ENCODE data around the gene IRF1.

IRF1 gene

DNA sequence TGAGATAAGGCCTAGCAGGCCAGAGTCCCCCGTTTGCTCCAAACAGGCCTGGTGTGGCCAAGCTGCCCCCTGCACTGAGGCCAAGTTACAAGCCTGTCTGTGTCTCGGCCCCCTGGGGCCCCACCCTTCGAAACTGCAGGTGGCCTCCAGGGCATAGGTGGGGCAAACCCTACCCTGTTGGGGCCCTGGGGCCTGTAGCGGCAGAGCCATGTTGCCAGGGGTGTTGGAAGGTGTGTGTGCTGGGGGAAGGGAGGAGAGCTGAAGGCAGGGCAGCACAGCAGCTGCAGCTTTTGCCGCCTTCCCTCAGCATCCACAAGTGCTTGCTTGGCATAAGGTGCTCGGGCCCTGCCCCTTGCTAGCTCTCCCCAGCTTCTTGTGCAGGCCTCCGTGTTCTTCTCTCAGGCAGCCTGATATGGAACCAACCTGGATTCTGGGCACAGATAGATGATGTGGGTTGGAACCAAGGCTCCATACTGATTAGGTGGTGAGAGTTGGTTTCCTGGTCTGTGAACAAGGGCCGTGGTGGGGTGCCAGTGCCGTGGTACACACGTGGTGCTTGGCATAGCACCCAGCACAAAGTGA, 12.7 kb downstream of the IRF1 start:
- H3K27me3 Mint-ChIP-seq (ENCODE audit: low read depth) = no peaks in the 10 kb centered on the region
- peaks cover 23% of the 10 kb centered on the region for H3K36me3 Mint-ChIP-seq (ENCODE audit: low read depth)
- peak overlapping the region; percentile 61 for H3K27ac Mint-ChIP-seq
- peaks cover 61% of the 10 kb centered on the region for H3K4me1 Mint-ChIP-seq (ENCODE audit: low read depth)
- DNase-seq (ENCODE audit: low spot score) = no peak
- H3K9me3 Mint-ChIP-seq = no peaks in the 10 kb centered on the region
- no peak overlapping the region for H3K4me3 Mint-ChIP-seq

- Mint-ChIP-seq H3K4me3 (no peak overlapping the region), H3K9me3 (no peaks in the 10 kb centered on the region), H3K4me1 (ENCODE audit: low read depth) (peaks cover 61% of the 10 kb centered on the region), H3K27me3 (ENCODE audit: low read depth) (no peaks in the 10 kb centered on the region), H3K27ac (peak overlapping the region; percentile 61), H3K36me3 (ENCODE audit: low read depth) (peaks cover 20% of the 10 kb centered on the region)
- no peak for DNase-seq (ENCODE audit: low spot score)
These were observed 13.4 kb downstream of the IRF1 start for GRCh38 chr5:132476876-132477781.

DNA sequence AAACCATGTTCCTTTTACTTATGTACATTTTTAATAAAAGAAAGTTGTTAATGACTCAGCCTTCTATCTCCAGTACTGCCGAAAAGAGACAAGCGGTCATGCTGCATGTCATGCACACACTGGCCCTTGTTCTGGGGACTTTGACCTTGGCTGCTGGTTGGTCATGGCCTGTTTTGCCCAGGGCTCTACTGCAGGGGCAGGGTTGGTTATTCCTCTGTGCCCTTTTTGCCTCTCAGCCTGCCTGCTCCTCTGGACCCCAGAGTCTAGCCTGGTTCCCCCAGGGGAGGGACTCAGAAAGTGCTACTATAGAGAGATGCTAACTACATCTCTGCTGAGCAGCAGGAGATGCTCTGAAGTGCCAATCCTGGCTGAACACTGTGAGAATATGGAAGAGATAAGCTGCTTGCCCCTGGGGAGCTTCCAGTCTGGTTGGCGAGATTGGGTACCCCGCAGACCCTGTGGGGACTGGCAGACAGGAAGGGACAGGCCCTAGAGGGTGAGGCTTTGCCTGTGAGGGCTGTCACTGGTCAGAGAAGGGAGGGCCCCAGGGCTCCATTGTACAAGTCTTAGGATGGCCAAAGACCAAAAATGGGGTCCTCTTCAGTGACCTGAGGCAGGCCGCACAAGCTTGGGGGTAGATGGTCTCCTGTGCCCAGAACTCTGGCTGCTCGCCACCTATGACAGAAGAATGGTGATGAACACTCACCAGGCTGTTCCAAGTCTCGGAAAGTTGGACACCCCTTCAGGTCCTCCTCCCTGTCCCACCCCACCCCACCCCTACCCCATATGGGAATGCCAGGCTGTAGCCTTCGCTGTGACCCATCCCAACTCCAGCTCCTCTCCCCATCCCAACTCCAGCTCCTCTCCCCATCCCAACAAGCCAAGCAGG, 14.3 kb downstream of the IRF1 start:
- peak overlapping the region; percentile 61 for H3K27ac Mint-ChIP-seq
- peaks cover 68% of the 10 kb centered on the region for H3K4me1 Mint-ChIP-seq (ENCODE audit: low read depth)
- H3K27me3 Mint-ChIP-seq (ENCODE audit: low read depth) = no peaks in the 10 kb centered on the region
- H3K4me3 Mint-ChIP-seq = no peak overlapping the region
- H3K36me3 Mint-ChIP-seq (ENCODE audit: low read depth) = peaks cover 19% of the 10 kb centered on the region
- H3K9me3 Mint-ChIP-seq = no peaks in the 10 kb centered on the region
- no peak for DNase-seq (ENCODE audit: low spot score)

GRCh38 chr5:132475497-132475882, 15.1 kb downstream of the IRF1 start:
- Mint-ChIP-seq H3K4me3 (no peak overlapping the region), H3K4me1 (ENCODE audit: low read depth) (peaks cover 70% of the 10 kb centered on the region), H3K36me3 (ENCODE audit: low read depth) (peaks cover 21% of the 10 kb centered on the region), H3K27me3 (ENCODE audit: low read depth) (no peaks in the 10 kb centered on the region), H3K9me3 (no peaks in the 10 kb centered on the region), H3K27ac (peak overlapping the region; percentile 78)
- DNase-seq (ENCODE audit: low spot score) = no peak

DNA sequence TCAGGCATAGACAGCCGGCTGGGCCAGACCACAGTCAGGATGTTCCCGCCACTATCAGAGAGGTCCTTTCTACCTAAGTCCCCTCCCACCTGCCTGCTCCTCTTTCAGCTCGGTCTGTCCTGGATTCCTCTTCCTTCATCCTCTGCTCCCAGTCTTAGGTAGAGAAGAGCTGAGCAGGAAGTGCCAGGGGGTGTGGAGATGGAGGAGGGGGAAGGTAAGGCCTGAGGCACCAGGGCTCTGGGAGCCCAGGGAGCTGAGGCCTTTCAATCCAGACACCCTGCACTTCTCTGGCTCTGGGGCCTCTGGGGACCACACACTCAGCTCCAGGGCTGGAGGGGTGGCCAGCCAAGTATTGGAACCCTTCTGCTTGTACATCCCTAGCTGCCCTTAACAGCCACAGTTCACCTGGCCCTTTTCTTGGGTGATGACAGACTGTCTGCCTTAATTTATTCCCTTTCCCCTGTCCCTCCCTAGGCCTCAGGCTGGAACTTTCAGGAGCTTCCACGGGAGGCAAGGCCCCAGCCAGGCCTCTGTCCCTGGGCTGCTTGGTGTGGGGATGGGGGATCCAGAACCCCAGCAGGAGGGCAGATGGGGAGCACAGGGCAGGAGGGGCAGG, 15.6 kb downstream of the IRF1 start:
- Mint-ChIP-seq H3K9me3 (no peaks in the 10 kb centered on the region), H3K27ac (peak overlapping the region; percentile 78), H3K4me3 (peak overlapping the region; percentile 18), H3K4me1 (ENCODE audit: low read depth) (peaks cover 73% of the 10 kb centered on the region), H3K27me3 (ENCODE audit: low read depth) (no peaks in the 10 kb centered on the region), H3K36me3 (ENCODE audit: low read depth) (peaks cover 25% of the 10 kb centered on the region)
- no peak for DNase-seq (ENCODE audit: low spot score)

- Mint-ChIP-seq H3K9me3 (no peaks in the 10 kb centered on the region), H3K27me3 (ENCODE audit: low read depth) (no peaks in the 10 kb centered on the region), H3K4me1 (ENCODE audit: low read depth) (peaks cover 73% of the 10 kb centered on the region), H3K36me3 (ENCODE audit: low read depth) (peaks cover 30% of the 10 kb centered on the region), H3K27ac (peak overlapping the region; percentile 78), H3K4me3 (peak overlapping the region; percentile 18)
- DNase-seq (ENCODE audit: low spot score) = no peak
These were observed 16.3 kb downstream of the IRF1 start for GRCh38 chr5:132474131-132474723.

- Mint-ChIP-seq H3K27me3 (ENCODE audit: low read depth) (no peaks in the 10 kb centered on the region), H3K36me3 (ENCODE audit: low read depth) (peaks cover 31% of the 10 kb centered on the region), H3K4me3 (peak overlapping the region; percentile 75), H3K27ac (peak overlapping the region; percentile 97), H3K9me3 (no peaks in the 10 kb centered on the region), H3K4me1 (ENCODE audit: low read depth) (peaks cover 75% of the 10 kb centered on the region)
- no peak for DNase-seq (ENCODE audit: low spot score)
These were observed 16.9 kb downstream of the IRF1 start for GRCh38 chr5:132473668-132474067.

GRCh38 chr5:132473019-132473531, 17.5 kb downstream of the IRF1 start:
- DNase-seq (ENCODE audit: low spot score) = peak; percentile 78
- Mint-ChIP-seq H3K36me3 (ENCODE audit: low read depth) (peaks cover 34% of the 10 kb centered on the region), H3K4me1 (ENCODE audit: low read depth) (peaks cover 77% of the 10 kb centered on the region), H3K27ac (peak overlapping the region; percentile 97), H3K9me3 (no peaks in the 10 kb centered on the region), H3K27me3 (ENCODE audit: low read depth) (no peaks in the 10 kb centered on the region), H3K4me3 (peak overlapping the region; percentile 75)

DNA sequence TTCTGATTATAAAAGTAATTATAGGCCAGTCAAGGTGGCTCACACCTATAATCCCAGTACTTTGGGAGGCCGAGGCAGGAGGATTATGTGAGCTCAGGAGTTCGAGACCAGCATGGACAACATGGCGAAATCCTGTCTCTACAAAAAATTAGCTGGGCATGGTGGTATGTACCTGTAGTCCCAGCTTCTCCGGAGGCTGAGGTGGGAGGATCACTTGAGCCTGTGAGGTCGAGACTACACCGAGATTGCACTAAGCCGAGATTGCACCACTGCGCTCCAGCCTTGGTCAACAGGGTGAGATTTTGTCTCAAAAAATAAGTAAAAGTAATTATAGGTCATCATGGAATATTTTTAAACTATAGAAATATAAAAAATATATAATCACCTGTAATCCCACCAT, 18.1 kb downstream of the IRF1 start:
- H3K4me1 Mint-ChIP-seq (ENCODE audit: low read depth) = peaks cover 77% of the 10 kb centered on the region
- H3K27me3 Mint-ChIP-seq (ENCODE audit: low read depth) = no peaks in the 10 kb centered on the region
- DNase-seq (ENCODE audit: low spot score) = no peak
- peaks cover 35% of the 10 kb centered on the region for H3K36me3 Mint-ChIP-seq (ENCODE audit: low read depth)
- H3K27ac Mint-ChIP-seq = peak overlapping the region; percentile 76
- H3K4me3 Mint-ChIP-seq = peak overlapping the region; percentile 30
- H3K9me3 Mint-ChIP-seq = no peaks in the 10 kb centered on the region

- Mint-ChIP-seq H3K4me3 (peak overlapping the region; percentile 77), H3K27me3 (ENCODE audit: low read depth) (no peaks in the 10 kb centered on the region), H3K36me3 (ENCODE audit: low read depth) (peaks cover 36% of the 10 kb centered on the region), H3K9me3 (no peaks in the 10 kb centered on the region), H3K4me1 (ENCODE audit: low read depth) (peaks cover 79% of the 10 kb centered on the region), H3K27ac (peak overlapping the region; percentile 90)
- DNase-seq (ENCODE audit: low spot score) = no peak
These were observed 18.6 kb downstream of the IRF1 start for GRCh38 chr5:132471944-132472343.

DNA sequence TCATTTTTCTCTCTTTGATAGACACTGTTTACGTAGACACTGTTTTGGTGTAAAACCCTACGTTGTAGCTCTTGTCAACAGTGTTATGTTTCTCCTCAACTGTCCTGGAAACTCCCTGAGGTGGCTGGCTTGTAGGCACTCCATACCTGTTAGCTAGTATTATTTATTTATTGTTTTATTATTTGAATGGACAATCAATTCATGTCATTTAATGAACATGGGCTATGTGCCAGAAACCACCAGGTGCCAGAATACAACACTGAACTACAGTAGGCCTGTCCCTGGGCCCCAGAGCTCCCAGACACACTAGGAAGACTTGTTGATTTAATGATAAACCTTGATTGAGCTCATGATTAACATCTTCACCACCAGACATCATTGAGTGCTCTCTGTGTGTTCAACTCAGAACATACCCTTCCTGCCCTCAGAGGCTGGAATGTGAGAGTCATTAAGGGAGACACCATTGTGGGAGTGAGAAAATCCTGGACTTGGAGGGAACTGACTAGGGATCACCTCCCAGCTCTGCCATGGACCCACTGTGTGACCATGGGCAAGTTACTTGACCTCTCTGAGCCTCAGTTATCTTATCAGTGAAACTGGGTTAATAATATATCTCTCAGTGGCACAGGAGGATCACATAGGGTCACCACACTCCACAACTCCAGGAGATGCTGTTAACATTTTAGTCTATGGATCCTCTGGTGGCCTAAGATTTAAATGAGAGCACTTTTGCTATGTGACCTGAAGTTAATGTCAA, 19.2 kb downstream of the IRF1 start:
- Mint-ChIP-seq H3K27me3 (ENCODE audit: low read depth) (no peaks in the 10 kb centered on the region), H3K9me3 (no peaks in the 10 kb centered on the region), H3K36me3 (ENCODE audit: low read depth) (peaks cover 36% of the 10 kb centered on the region), H3K4me3 (peak overlapping the region; percentile 77), H3K27ac (peak overlapping the region; percentile 90), H3K4me1 (ENCODE audit: low read depth) (peaks cover 83% of the 10 kb centered on the region)
- DNase-seq (ENCODE audit: low spot score) = no peak

GRCh38 chr5:132470596-132470995, 20.0 kb downstream of the IRF1 start:
- Mint-ChIP-seq H3K4me3 (peak overlapping the region; percentile 77), H3K9me3 (no peaks in the 10 kb centered on the region), H3K4me1 (ENCODE audit: low read depth) (peaks cover 84% of the 10 kb centered on the region), H3K36me3 (ENCODE audit: low read depth) (peaks cover 33% of the 10 kb centered on the region), H3K27ac (peak overlapping the region; percentile 90), H3K27me3 (ENCODE audit: low read depth) (no peaks in the 10 kb centered on the region)
- DNase-seq (ENCODE audit: low spot score) = no peak
